ENCODE data around the gene SMPD2. TPM values are rescaled to one million over a fixed set of nuclear protein-coding genes. Genes with fewer than 3 reads are reported as not detected.
A peak's percentile ranks its signal among the peaks of the same experiment; 100 is the strongest.

The SMPD2 gene
- total RNA-seq, 1 experiment from 2014 or later, result 12.3 TPM

GRCh38 chr6:109478222-109478805 lies 37.8 kb downstream of the SMPD2 start:
- peaks cover 18% of the 10 kb centered on the region for H3K4me1 ChIP-seq
- H3K36me3 Mint-ChIP-seq (ENCODE audit: insufficient read depth, unreplicated experiment), result peaks cover 48% of the 10 kb centered on the region
- intact Hi-C loops (cut with micrococcal nuclease; ENCODE audit: unreplicated experiment), result no loop called here

DNA sequence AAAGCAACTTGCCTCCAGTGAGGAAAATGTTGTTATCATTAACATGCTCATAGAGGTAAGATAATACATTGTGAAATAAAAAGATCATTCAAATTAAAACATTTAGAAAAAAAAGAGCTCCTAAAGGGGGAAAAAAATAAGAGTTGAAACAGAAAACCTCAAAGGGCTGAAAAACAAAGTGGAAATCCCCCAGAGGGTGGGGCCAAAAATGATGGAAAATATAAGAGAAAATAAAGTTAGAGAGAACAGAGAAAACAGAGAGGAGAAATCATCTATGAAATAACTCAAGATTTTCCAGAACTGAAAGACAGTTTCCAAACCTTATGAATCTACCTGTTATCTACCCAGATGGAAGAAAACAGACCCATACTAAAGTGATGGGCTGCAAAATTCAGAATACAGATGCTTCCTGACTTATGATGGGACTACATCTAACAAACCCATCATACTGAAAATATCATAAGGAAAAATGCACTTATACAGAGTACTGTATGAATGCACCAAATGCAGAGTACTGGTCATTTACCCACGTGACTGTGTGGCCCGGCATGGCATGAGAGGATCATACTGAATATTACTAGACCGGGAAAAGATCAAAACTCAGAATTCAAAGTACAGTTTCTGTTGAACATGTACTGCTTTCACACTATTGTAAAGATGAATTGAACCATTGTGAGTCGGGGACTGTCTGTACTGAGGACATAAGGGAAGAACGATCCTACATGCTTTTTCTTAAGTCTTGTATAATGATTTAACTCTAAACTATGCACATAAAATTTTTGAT lies 38.5 kb downstream of the SMPD2 start:
- Mint-ChIP-seq H3K9me3 (ENCODE audit: unreplicated experiment) (no peaks in the 10 kb centered on the region), H3K27ac (ENCODE audit: unreplicated experiment) (peak overlapping the region; percentile 66), H3K4me1 (ENCODE audit: low read depth, unreplicated experiment) (peaks cover 39% of the 10 kb centered on the region), H3K36me3 (ENCODE audit: insufficient read depth, unreplicated experiment) (peaks cover 41% of the 10 kb centered on the region), H3K4me3 (ENCODE audit: unreplicated experiment) (no peak overlapping the region), H3K27me3 (ENCODE audit: insufficient read depth, unreplicated experiment) (no peaks in the 10 kb centered on the region)
- ChIA-PET CTCF (no interaction called here), POLR2A (no interaction called here)
- Histone ChIP-seq H3K36me3 (ENCODE audit: control insufficient read depth, insufficient read depth, low read length) (no peaks in the 10 kb centered on the region), H3K27me3 (replicated peaks; ENCODE audit: control insufficient read depth, insufficient read depth, low read length) (no peaks in the 10 kb centered on the region), H3K9me3 (no peaks in the 10 kb centered on the region), H3K4me1 (peaks cover 22% of the 10 kb centered on the region), H3K4me3 (ENCODE audit: low read depth, low read length) (no peak overlapping the region)
- TF ChIP-seq CTCF (IDR thresholded peaks at IDR 0.05; ENCODE audit: insufficient read depth in 1 of 2, low read depth in 1 of 2, low read length in 1 of 2, severe bottlenecking in 1 of 2, unreplicated experiment in 1 of 2), result no peak
- intact Hi-C loops (cut with micrococcal nuclease; ENCODE audit: unreplicated experiment), result no loop called here
- no peak for DNase-seq
- BruUV-seq (replicated peaks), result no TSS peak

More at GRCh38 chr6:109478222-109478805, 37.8 kb downstream of the SMPD2 start:
- Histone ChIP-seq H3K4me3 (ENCODE audit: low read depth, low read length) (no peak overlapping the region), H3K36me3 (ENCODE audit: control insufficient read depth, insufficient read depth, low read length) (no peaks in the 10 kb centered on the region), H3K9me3 (no peaks in the 10 kb centered on the region), H3K27me3 (replicated peaks; ENCODE audit: control insufficient read depth, insufficient read depth, low read length) (no peaks in the 10 kb centered on the region)
- Mint-ChIP-seq H3K4me3 (ENCODE audit: unreplicated experiment) (no peak overlapping the region), H3K4me1 (ENCODE audit: low read depth, unreplicated experiment) (peaks cover 39% of the 10 kb centered on the region), H3K9me3 (ENCODE audit: unreplicated experiment) (no peaks in the 10 kb centered on the region), H3K27me3 (ENCODE audit: insufficient read depth, unreplicated experiment) (no peaks in the 10 kb centered on the region), H3K27ac (ENCODE audit: unreplicated experiment) (peak overlapping the region; percentile 66)
- BruUV-seq (replicated peaks), result no TSS peak
- ChIA-PET CTCF (no interaction called here), POLR2A (no interaction called here)
- no peak for DNase-seq
- no peak for TF ChIP-seq CTCF (IDR thresholded peaks at IDR 0.05; ENCODE audit: insufficient read depth in 1 of 2, low read depth in 1 of 2, low read length in 1 of 2, severe bottlenecking in 1 of 2, unreplicated experiment in 1 of 2)

- Mint-ChIP-seq H3K36me3 (ENCODE audit: insufficient read depth, unreplicated experiment) (peaks cover 23% of the 10 kb centered on the region), H3K4me3 (ENCODE audit: unreplicated experiment) (peak overlapping the region; percentile 95), H3K9me3 (ENCODE audit: unreplicated experiment) (no peaks in the 10 kb centered on the region), H3K4me1 (ENCODE audit: low read depth, unreplicated experiment) (peaks cover 31% of the 10 kb centered on the region), H3K27ac (ENCODE audit: unreplicated experiment) (no peak overlapping the region), H3K27me3 (ENCODE audit: insufficient read depth, unreplicated experiment) (no peaks in the 10 kb centered on the region)
- DNase-seq, result no peak
- Histone ChIP-seq H3K4me3 (ENCODE audit: low read depth, low read length) (no peak overlapping the region), H3K4me1 (peaks cover 22% of the 10 kb centered on the region), H3K9me3 (no peaks in the 10 kb centered on the region), H3K36me3 (ENCODE audit: control insufficient read depth, insufficient read depth, low read length) (no peaks in the 10 kb centered on the region), H3K27me3 (replicated peaks; ENCODE audit: control insufficient read depth, insufficient read depth, low read length) (no peaks in the 10 kb centered on the region)
- POLR2A ChIA-PET, result no interaction called here
- BruUV-seq (replicated peaks), result TSS peak; percentile 57
- no peak for TF ChIP-seq CTCF (IDR thresholded peaks at IDR 0.05; ENCODE audit: insufficient read depth in 1 of 2, low read depth in 1 of 2, low read length in 1 of 2, severe bottlenecking in 1 of 2, unreplicated experiment in 1 of 2)
- intact Hi-C loops (cut with micrococcal nuclease; ENCODE audit: unreplicated experiment), result loop anchor here (5.0 kb wide), 1 partner anchor 34 kb away; no protein-coding TSS in a partner anchor
- CTCF ChIA-PET, result no interaction called here
These were observed 40.5 kb downstream of the SMPD2 start for GRCh38 chr6:109480993-109481480.

Measured in Caco-2 (cell line).